Measurements from ENCODE around the gene PDE3B. TPM values are rescaled to one million over a fixed set of nuclear protein-coding genes. Genes with fewer than 3 reads are reported as not detected.

PDE3B gene
- total RNA-seq, 1 donor from 2014 or later, result 62.8 TPM

- Mint-ChIP-seq H3K4me1 (ENCODE audit: low read depth) (peaks cover 39% of the 10 kb centered on the region), H3K27me3 (ENCODE audit: insufficient read depth) (no peaks in the 10 kb centered on the region), H3K4me3 (peak overlapping the region; percentile 3), H3K27ac (peak overlapping the region; percentile 69), H3K9me3 (peaks cover 5% of the 10 kb centered on the region), H3K36me3 (ENCODE audit: low read depth) (peaks cover 12% of the 10 kb centered on the region)
- intact Hi-C loops (cut with micrococcal nuclease), result loop anchor here (5.0 kb wide), 2 partner anchors 1228 to 1608 kb away; partner anchors contain the start of gene FAR1
- no peak for DNase-seq (ENCODE audit: low spot score)
Measured at GRCh38 chr11:14894657-14895598, 251.3 kb downstream of the PDE3B start.

- intact Hi-C loops (cut with micrococcal nuclease), result no loop called here
Measured at GRCh38 chr11:14898355-14898754, 254.8 kb downstream of the PDE3B start.

GRCh38 chr11:14898906-14899305 lies 255.3 kb downstream of the PDE3B start:
- H3K27me3 Mint-ChIP-seq (ENCODE audit: insufficient read depth), result no peaks in the 10 kb centered on the region
- H3K4me3 Mint-ChIP-seq, result no peak overlapping the region
- peaks cover 8% of the 10 kb centered on the region for H3K36me3 Mint-ChIP-seq (ENCODE audit: low read depth)
- H3K9me3 Mint-ChIP-seq, result peaks cover 5% of the 10 kb centered on the region
- H3K27ac Mint-ChIP-seq, result peak overlapping the region; percentile 22
- intact Hi-C loops (cut with micrococcal nuclease), result no loop called here
- DNase-seq (ENCODE audit: low spot score), result no peak
- H3K4me1 Mint-ChIP-seq (ENCODE audit: low read depth), result peaks cover 34% of the 10 kb centered on the region

More at GRCh38 chr11:14898355-14898754, 254.8 kb downstream of the PDE3B start:
- Mint-ChIP-seq H3K27ac (peak overlapping the region; percentile 22), H3K36me3 (ENCODE audit: low read depth) (peaks cover 8% of the 10 kb centered on the region), H3K9me3 (peaks cover 5% of the 10 kb centered on the region), H3K4me1 (ENCODE audit: low read depth) (peaks cover 28% of the 10 kb centered on the region), H3K4me3 (no peak overlapping the region), H3K27me3 (ENCODE audit: insufficient read depth) (no peaks in the 10 kb centered on the region)
- DNase-seq (ENCODE audit: low spot score), result no peak

- DNase-seq (ENCODE audit: low spot score), result no peak
- Mint-ChIP-seq H3K27me3 (ENCODE audit: insufficient read depth) (no peaks in the 10 kb centered on the region), H3K4me1 (ENCODE audit: low read depth) (peaks cover 48% of the 10 kb centered on the region), H3K36me3 (ENCODE audit: low read depth) (peaks cover under 1% of the 10 kb centered on the region), H3K4me3 (no peak overlapping the region), H3K27ac (no peak overlapping the region), H3K9me3 (no peaks in the 10 kb centered on the region)
- intact Hi-C loops (cut with micrococcal nuclease), result loop anchor here (10.0 kb wide), 1 partner anchor 1438 kb away; the partner anchor contains the start of gene BTBD10
Measured at GRCh38 chr11:14902650-14903350, 259.2 kb downstream of the PDE3B start.

GRCh38 chr11:14904745-14905103 lies 261.1 kb downstream of the PDE3B start:
- H3K9me3 Mint-ChIP-seq, result no peaks in the 10 kb centered on the region
- peaks cover 3% of the 10 kb centered on the region for H3K36me3 Mint-ChIP-seq (ENCODE audit: low read depth)
- DNase-seq (ENCODE audit: low spot score), result peak; percentile 80
- no peaks in the 10 kb centered on the region for H3K27me3 Mint-ChIP-seq (ENCODE audit: insufficient read depth)
- H3K4me3 Mint-ChIP-seq, result peak overlapping the region; percentile 93
- intact Hi-C loops (cut with micrococcal nuclease), result loop anchor here (1.0 to 10.0 kb wide), 5 partner anchors 12 to 1440 kb away; partner anchors contain the start of genes BTBD10, CYP2R1 and PSMA1
- H3K4me1 Mint-ChIP-seq (ENCODE audit: low read depth), result peaks cover 65% of the 10 kb centered on the region
- peak overlapping the region; percentile 80 for H3K27ac Mint-ChIP-seq

- Mint-ChIP-seq H3K4me3 (peak overlapping the region; percentile 93), H3K27ac (peak overlapping the region; percentile 85), H3K36me3 (ENCODE audit: low read depth) (peaks cover 3% of the 10 kb centered on the region), H3K27me3 (ENCODE audit: insufficient read depth) (no peaks in the 10 kb centered on the region), H3K9me3 (no peaks in the 10 kb centered on the region), H3K4me1 (ENCODE audit: low read depth) (peaks cover 65% of the 10 kb centered on the region)
- DNase-seq (ENCODE audit: low spot score), result peak; percentile 70
- intact Hi-C loops (cut with micrococcal nuclease), result loop anchor here (1.0 to 10.0 kb wide), 4 partner anchors 260 to 1441 kb away; partner anchors contain the start of genes BTBD10 and PSMA1
Measured at GRCh38 chr11:14905104-14906033, 261.8 kb downstream of the PDE3B start.

- peaks cover 3% of the 10 kb centered on the region for H3K36me3 Mint-ChIP-seq (ENCODE audit: low read depth)
Measured at GRCh38 chr11:14906578-14906977, 263.0 kb downstream of the PDE3B start.

GRCh38 chr11:14906993-14907392 lies 263.4 kb downstream of the PDE3B start:
- no peak for DNase-seq (ENCODE audit: low spot score)
- no peaks in the 10 kb centered on the region for H3K27me3 Mint-ChIP-seq (ENCODE audit: insufficient read depth)
- peaks cover 65% of the 10 kb centered on the region for H3K4me1 Mint-ChIP-seq (ENCODE audit: low read depth)
- H3K9me3 Mint-ChIP-seq, result no peaks in the 10 kb centered on the region
- H3K36me3 Mint-ChIP-seq (ENCODE audit: low read depth), result peaks cover 3% of the 10 kb centered on the region
- H3K27ac Mint-ChIP-seq, result no peak overlapping the region
- intact Hi-C loops (cut with micrococcal nuclease), result loop anchor here (1.0 to 10.0 kb wide), 2 partner anchors 117 to 1442 kb away; partner anchors contain the start of gene BTBD10
- peak overlapping the region; percentile 93 for H3K4me3 Mint-ChIP-seq

More at GRCh38 chr11:14906578-14906977, 263.0 kb downstream of the PDE3B start:
- H3K4me3 Mint-ChIP-seq, result peak overlapping the region; percentile 93
- intact Hi-C loops (cut with micrococcal nuclease), result loop anchor here (10.0 kb wide), 1 partner anchor 1442 kb away; the partner anchor contains the start of gene BTBD10
- H3K27ac Mint-ChIP-seq, result peak overlapping the region; percentile 85
- DNase-seq (ENCODE audit: low spot score), result no peak
- no peaks in the 10 kb centered on the region for H3K9me3 Mint-ChIP-seq
- H3K4me1 Mint-ChIP-seq (ENCODE audit: low read depth), result peaks cover 65% of the 10 kb centered on the region
- no peaks in the 10 kb centered on the region for H3K27me3 Mint-ChIP-seq (ENCODE audit: insufficient read depth)

GRCh38 chr11:14907411-14908213 lies 264.0 kb downstream of the PDE3B start:
- H3K9me3 Mint-ChIP-seq, result no peaks in the 10 kb centered on the region
- H3K27me3 Mint-ChIP-seq (ENCODE audit: insufficient read depth), result no peaks in the 10 kb centered on the region
- H3K4me1 Mint-ChIP-seq (ENCODE audit: low read depth), result peaks cover 63% of the 10 kb centered on the region
- no peak overlapping the region for H3K27ac Mint-ChIP-seq
- intact Hi-C loops (cut with micrococcal nuclease), result loop anchor here (1.0 to 10.0 kb wide), 8 partner anchors 63 to 1443 kb away; partner anchors contain the start of gene BTBD10
- H3K36me3 Mint-ChIP-seq (ENCODE audit: low read depth), result peaks cover 3% of the 10 kb centered on the region
- peak; percentile 76 for DNase-seq (ENCODE audit: low spot score)
- peak overlapping the region; percentile 23 for H3K4me3 Mint-ChIP-seq

- DNase-seq (ENCODE audit: low spot score), result no peak
- H3K36me3 Mint-ChIP-seq (ENCODE audit: low read depth), result peaks cover 3% of the 10 kb centered on the region
- H3K4me3 Mint-ChIP-seq, result peak overlapping the region; percentile 38
- intact Hi-C loops (cut with micrococcal nuclease), result loop anchor here (1.0 to 10.0 kb wide), 7 partner anchors 62 to 1444 kb away; partner anchors contain the start of gene BTBD10
- H3K27ac Mint-ChIP-seq, result peak overlapping the region; percentile 20
- H3K4me1 Mint-ChIP-seq (ENCODE audit: low read depth), result peaks cover 57% of the 10 kb centered on the region
- no peaks in the 10 kb centered on the region for H3K9me3 Mint-ChIP-seq
- no peaks in the 10 kb centered on the region for H3K27me3 Mint-ChIP-seq (ENCODE audit: insufficient read depth)
Measured at GRCh38 chr11:14908214-14908880, 264.7 kb downstream of the PDE3B start.

- H3K9me3 Mint-ChIP-seq, result no peaks in the 10 kb centered on the region
- no peak overlapping the region for H3K4me3 Mint-ChIP-seq
- H3K36me3 Mint-ChIP-seq (ENCODE audit: low read depth), result peaks cover 24% of the 10 kb centered on the region
- intact Hi-C loops (cut with micrococcal nuclease), result no loop called here
- DNase-seq (ENCODE audit: low spot score), result no peak
- H3K4me1 Mint-ChIP-seq (ENCODE audit: low read depth), result no peaks in the 10 kb centered on the region
- H3K27me3 Mint-ChIP-seq (ENCODE audit: insufficient read depth), result peaks cover 3% of the 10 kb centered on the region
- H3K27ac Mint-ChIP-seq, result no peak overlapping the region
Measured at GRCh38 chr11:14914536-14914935, 270.9 kb downstream of the PDE3B start.
